Omental fat pad (tissue), 4 donors: ENCODE data around the gene DGKD. TPM values are rescaled to one million over a fixed set of nuclear protein-coding genes. Genes with fewer than 3 reads are reported as not detected.
"Not testable (repeated sequence)": the region's sequence is repeated elsewhere in the genome, so short reads cannot be mapped to it uniquely, and the experiment has no call there.

ENCODE experiments used
- ATAC-seq: fragments of 150-250 bp; one replicate; pipeline ENCODE4 v1.9.1; 2016; ENCODE audit warnings: mild to moderate bottlenecking, moderate library complexity; ENCODE audit not compliant: low FRiP score
- DNase-seq: peaks from one replicate; pipeline ENCODE4 v3.0.0-alpha.2; 2019; ENCODE audit warnings: low spot score
- total RNA-seq, 4 donors: library from RNA; depleted of rRNA; stranded (reverse); fragments of >200 nt; gene quantifications; one replicate each; pipeline ENCODE4 v1.1.0, GENCODE V29; 2016
- TF ChIP-seq, protein P1 (sequence below), 3 donors: fragments of 450-650 bp; IDR thresholded peaks; one replicate each; pipeline ENCODE4 v1.5.1; 2016 to 2017; ENCODE audit warnings: antibody characterized with exemption in 3 of 3, mild to moderate bottlenecking in 3 of 3, moderate library complexity in 2 of 3

DGKD gene
- total RNA-seq, 4 donors from 2014 or later, result 15.3 to 37.5 (median 22.9) TPM

DNA sequence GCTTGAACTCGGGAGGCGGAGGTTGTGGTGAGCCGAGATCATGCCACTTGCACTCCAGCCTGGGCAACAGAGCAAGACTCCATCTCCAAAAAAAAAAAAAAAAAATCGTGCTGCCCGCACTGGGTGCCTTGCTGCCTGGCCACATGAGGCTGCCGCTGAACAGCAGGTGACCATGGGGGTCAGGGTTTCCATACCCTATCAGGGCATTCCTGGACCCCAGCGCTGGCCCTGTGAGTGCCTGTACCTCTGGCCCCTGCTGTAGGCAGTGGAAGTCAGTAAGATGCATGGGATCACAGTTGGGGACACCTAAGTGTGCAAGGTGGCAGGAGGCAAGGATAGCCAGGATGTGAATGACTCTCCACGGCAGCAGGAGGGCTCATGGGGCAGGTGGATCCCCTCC, 27.8 kb upstream of the DGKD start:
- TF ChIP-seq, protein P1, sequence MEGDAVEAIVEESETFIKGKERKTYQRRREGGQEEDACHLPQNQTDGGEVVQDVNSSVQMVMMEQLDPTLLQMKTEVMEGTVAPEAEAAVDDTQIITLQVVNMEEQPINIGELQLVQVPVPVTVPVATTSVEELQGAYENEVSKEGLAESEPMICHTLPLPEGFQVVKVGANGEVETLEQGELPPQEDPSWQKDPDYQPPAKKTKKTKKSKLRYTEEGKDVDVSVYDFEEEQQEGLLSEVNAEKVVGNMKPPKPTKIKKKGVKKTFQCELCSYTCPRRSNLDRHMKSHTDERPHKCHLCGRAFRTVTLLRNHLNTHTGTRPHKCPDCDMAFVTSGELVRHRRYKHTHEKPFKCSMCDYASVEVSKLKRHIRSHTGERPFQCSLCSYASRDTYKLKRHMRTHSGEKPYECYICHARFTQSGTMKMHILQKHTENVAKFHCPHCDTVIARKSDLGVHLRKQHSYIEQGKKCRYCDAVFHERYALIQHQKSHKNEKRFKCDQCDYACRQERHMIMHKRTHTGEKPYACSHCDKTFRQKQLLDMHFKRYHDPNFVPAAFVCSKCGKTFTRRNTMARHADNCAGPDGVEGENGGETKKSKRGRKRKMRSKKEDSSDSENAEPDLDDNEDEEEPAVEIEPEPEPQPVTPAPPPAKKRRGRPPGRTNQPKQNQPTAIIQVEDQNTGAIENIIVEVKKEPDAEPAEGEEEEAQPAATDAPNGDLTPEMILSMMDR (IDR thresholded peaks at IDR 0.05), result no peak
- DNase-seq (no peak), ATAC-seq (no peak)

DNA sequence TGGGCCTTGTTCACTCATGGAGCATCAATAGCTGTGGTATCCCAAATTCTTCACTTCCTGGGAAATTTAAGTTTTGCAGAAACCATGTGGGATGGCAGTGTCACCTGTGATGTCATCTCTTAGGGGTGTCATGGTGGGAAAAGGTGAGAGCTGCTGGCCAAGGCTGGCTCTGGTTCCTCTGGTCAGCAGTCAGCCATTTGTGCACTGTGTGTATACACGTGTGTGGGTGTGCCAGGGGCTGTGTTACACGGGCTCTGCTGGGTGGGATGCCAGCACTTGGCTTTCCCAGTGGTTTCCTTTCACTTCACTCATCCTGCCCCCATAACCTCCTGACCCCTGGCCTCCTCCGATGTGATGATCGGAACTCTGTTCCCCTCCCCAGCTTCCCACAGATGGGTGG, 25.4 kb upstream of the DGKD start:
- ATAC-seq, result no peak
- DNase-seq, result no peak
- TF ChIP-seq, protein P1 (IDR thresholded peaks at IDR 0.05), result no peak

DNA sequence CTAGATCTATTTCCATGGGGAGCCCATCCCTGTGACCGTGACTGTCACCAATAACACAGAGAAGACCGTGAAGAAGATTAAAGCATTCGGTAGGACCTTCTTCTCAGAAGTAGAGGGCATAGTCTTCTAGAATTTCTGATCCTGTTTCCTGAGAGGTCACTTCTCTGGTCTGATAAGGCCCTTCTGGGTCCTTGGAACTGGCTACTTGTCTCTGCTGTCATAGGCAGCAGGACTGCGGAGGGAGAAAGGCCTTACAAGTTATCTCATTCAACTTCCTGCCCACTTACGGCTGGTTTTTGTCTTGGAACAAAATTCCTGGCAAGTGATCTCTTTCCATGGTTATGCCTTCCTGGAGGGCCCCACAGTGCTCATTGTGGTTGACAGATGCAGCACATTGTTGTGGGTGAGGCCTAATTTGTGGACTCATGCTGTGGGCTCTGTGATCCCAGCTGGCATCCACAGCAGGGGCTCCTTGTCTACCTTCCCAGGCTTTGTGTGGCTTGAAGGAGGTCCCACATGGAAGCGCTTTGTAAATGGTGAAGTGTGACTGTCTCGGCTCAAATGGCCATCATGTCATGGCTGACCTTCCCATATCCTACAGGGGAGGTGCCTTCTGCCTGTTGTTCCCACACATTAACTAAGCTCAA, 24.7 kb upstream of the DGKD start:
- ATAC-seq, result no peak

DNA sequence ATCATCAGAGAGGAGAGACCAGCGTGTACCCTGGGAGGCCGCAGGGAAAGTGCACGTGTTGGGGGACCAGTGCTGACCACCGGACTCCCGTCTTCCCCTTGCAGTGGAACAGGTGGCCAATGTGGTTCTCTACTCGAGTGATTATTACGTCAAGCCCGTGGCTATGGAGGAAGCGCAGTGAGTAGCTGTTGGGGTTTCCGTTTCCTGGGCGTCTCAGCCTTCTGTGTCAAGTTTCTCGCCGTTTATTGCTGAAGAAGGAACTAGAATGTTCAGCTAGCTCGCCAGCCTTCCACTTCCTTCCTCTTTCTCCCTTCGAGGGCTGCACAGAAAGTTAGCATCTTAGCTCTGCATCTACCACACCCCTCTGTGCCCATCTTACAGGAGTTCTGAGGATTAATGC, 22.8 kb upstream of the DGKD start:
- TF ChIP-seq, protein P1 (IDR thresholded peaks at IDR 0.05), result no peak
- DNase-seq, result no peak
- peak; percentile 31 for ATAC-seq

More for the DNA sequence above, 24.7 kb upstream of the DGKD start:
- no peak for DNase-seq
- TF ChIP-seq, protein P1 (IDR thresholded peaks at IDR 0.05), result no peak

DNA sequence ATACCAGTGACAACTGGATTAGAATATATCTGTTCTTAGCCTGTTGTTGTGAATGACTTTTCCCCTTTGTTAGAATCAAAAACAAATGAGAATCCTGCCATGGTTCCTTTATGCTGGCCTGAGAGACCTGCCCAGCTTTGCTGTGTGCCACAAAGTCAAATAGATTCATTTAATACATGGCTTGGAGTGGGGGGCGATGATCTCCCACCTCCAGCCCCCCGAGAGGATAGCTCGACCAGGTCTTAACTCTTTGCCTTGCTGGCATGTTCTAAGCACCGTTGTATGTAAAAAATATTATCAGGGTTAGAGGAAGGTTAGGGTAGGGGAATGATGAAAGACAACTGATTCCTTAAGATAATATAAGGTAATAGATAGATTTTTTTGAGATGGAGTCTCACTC, 22.2 kb upstream of the DGKD start:
- DNase-seq, result no peak

DNA sequence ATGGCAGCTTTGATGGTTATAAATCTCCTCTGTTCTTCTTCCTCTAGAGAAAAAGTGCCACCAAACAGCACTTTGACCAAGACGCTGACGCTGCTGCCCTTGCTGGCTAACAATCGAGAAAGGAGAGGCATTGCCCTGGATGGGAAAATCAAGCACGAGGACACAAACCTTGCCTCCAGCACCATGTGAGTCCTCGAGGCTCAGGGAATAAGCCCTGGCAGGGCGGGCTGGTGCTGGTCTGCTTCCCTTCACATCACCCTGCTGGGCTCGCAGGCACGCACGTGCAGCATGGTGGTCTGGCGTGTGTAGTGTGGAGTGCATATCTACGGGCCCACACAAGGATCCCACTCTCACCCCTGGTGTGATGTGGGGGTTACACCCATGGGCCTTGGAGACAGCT, 19.4 kb upstream of the DGKD start:
- TF ChIP-seq, protein P1 (IDR thresholded peaks at IDR 0.05), result no peak
- no peak for ATAC-seq
- DNase-seq, result no peak

More for the DNA sequence above, 22.2 kb upstream of the DGKD start:
- no peak for ATAC-seq
- TF ChIP-seq, protein P1 (IDR thresholded peaks at IDR 0.05), result no peak

DNA sequence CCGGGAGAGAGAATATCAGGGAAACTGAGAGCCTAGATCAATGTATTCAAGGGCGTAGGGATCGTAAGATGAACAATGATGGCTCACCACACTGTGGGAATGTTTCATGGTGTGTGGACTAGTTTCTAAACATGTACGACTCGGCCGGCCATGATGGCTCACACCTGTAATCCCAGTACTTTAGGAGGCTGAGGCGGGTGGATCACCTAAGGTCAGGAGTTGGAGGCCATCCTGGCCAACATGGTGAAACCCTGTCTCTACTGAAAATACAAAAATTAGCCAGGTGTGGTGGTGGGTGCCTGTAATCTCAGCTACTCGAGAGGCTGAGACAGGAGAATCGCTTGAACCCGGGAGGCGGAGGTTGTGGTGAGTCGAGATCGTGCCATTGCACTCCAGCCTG, 18.2 kb upstream of the DGKD start:
- not testable (repeated sequence) for DNase-seq

More for the DNA sequence above, 18.2 kb upstream of the DGKD start:
- ATAC-seq, result not testable (repeated sequence)
